Measurements from ENCODE around the gene PDGFRB. TPM values are rescaled to one million over a fixed set of nuclear protein-coding genes. Genes with fewer than 3 reads are reported as not detected.

Gene PDGFRB
- total RNA-seq, 4 donors from 2014 or later: 148 to 225 (median 191) TPM

- TF ChIP-seq CTCF (IDR thresholded peaks at IDR 0.05; ENCODE audit: low read depth): no peak
Observed at GRCh38 chr5:150068071-150068470, 87.6 kb downstream of the PDGFRB start.

GRCh38 chr5:150067405-150067960, 88.2 kb downstream of the PDGFRB start:
- TF ChIP-seq CTCF (IDR thresholded peaks at IDR 0.05; ENCODE audit: low read depth): no peak

GRCh38 chr5:150066901-150067396, 88.7 kb downstream of the PDGFRB start:
- no peak for TF ChIP-seq CTCF (IDR thresholded peaks at IDR 0.05; ENCODE audit: low read depth)

- TF ChIP-seq CTCF (IDR thresholded peaks at IDR 0.05; ENCODE audit: low read depth): no peak
Observed at GRCh38 chr5:150066436-150066835, 89.2 kb downstream of the PDGFRB start.

- TF ChIP-seq CTCF (IDR thresholded peaks at IDR 0.05; ENCODE audit: low read depth): no peak
Observed at GRCh38 chr5:150065886-150066285, 89.8 kb downstream of the PDGFRB start.

GRCh38 chr5:150065346-150065745, 90.3 kb downstream of the PDGFRB start:
- TF ChIP-seq CTCF (IDR thresholded peaks at IDR 0.05; ENCODE audit: low read depth): no peak

- no peak for TF ChIP-seq CTCF (IDR thresholded peaks at IDR 0.05; ENCODE audit: low read depth)
Observed at GRCh38 chr5:150064681-150065220, 90.9 kb downstream of the PDGFRB start.

Small RNAs within 50 kb of the gene (small RNA-seq; reads per million reads assigned to genes)
- gene RF00019: 0.49 reads per million

Other genes with a start within 250 kb of the PDGFRB start
- not detected for gene PDE6A, start 211.1 kb downstream of the PDGFRB start, total RNA-seq
- gene SLC26A2, start 195.1 kb downstream of the PDGFRB start, total RNA-seq: 10 to 100 TPM; 11.4 to 16.6 (median 12.7) TPM
- 1 to 10 TPM; 2.6 to 5.7 (median 4.0) TPM for gene TIGD6, start 155.2 kb downstream of the PDGFRB start, total RNA-seq
- 10 to 100 TPM; 23.6 to 44.6 (median 29.4) TPM for gene HMGXB3, start 155.1 kb downstream of the PDGFRB start, total RNA-seq
- 100 to 1,000 TPM in 2 of 4 donors, 10 to 100 TPM in 2; 35.2 to 152 (median 79.7) TPM for gene CSF1R, start 69.3 kb downstream of the PDGFRB start, total RNA-seq
- gene CDX1, start 10.9 kb upstream of the PDGFRB start, total RNA-seq: not detected
- under 1 TPM in 1 of 4 donors, not detected in 3; 0.17 TPM for gene SLC6A7, start 34.2 kb upstream of the PDGFRB start, total RNA-seq
- not detected for gene CAMK2A, start 133.9 kb upstream of the PDGFRB start, total RNA-seq
- 1 to 10 TPM in 1 of 4 donors, under 1 TPM in 3; 0.17 to 1.5 (median 0.43) TPM for gene ARSI, start 147.1 kb upstream of the PDGFRB start, total RNA-seq
- 10 to 100 TPM; 18.2 to 29.0 (median 19.9) TPM for gene TCOF1, start 201.9 kb upstream of the PDGFRB start, total RNA-seq

All from subcutaneous adipose tissue (tissue), 4 donors.